T follicular helper cell (primary cell): ENCODE results near the gene GNPDA1.

ENCODE experiments used
- DNase-seq: peaks from one replicate; pipeline ENCODE4 v3.0.0-alpha.2; 2020; ENCODE audit warnings: low read depth

The GNPDA1 gene

GRCh38 chr5:141994511-141995136, 18.2 kb downstream of the GNPDA1 start:
- no peak for DNase-seq

GRCh38 chr5:141992349-141992963, 20.4 kb downstream of the GNPDA1 start:
- peak; percentile 71 for DNase-seq

- no peak for DNase-seq
Measured at GRCh38 chr5:141989720-141990119, 23.1 kb downstream of the GNPDA1 start.

- DNase-seq = no peak
Measured at GRCh38 chr5:141986072-141986471, 26.8 kb downstream of the GNPDA1 start.

GRCh38 chr5:141982626-141983025, 30.2 kb downstream of the GNPDA1 start:
- no peak for DNase-seq

GRCh38 chr5:141978389-141978788, 34.4 kb downstream of the GNPDA1 start:
- no peak for DNase-seq

- DNase-seq = no peak
Measured at GRCh38 chr5:141976176-141976575, 36.7 kb downstream of the GNPDA1 start.

GRCh38 chr5:141973871-141974595, 38.8 kb downstream of the GNPDA1 start:
- DNase-seq = no peak

GRCh38 chr5:141969783-141970771, 42.8 kb downstream of the GNPDA1 start:
- DNase-seq = no peak

- DNase-seq = peak; percentile 89
Measured at GRCh38 chr5:141968914-141969608, 43.8 kb downstream of the GNPDA1 start, which contains the start of gene RNF14. RNF14 (plus strand) TSS chr5:141969105; CDS start chr5:141973589, 4,484 bp downstream.

GRCh38 chr5:141966963-141967333, 45.9 kb downstream of the GNPDA1 start:
- no peak for DNase-seq

GRCh38 chr5:141966275-141966962, 46.4 kb downstream of the GNPDA1 start:
- DNase-seq = no peak

- DNase-seq = no peak
Measured at GRCh38 chr5:141965071-141965470, 47.8 kb downstream of the GNPDA1 start.

GRCh38 chr5:141963701-141964100, 49.1 kb downstream of the GNPDA1 start:
- DNase-seq = no peak

- DNase-seq = no peak
Measured at GRCh38 chr5:141961466-141961865, 51.4 kb downstream of the GNPDA1 start.

- peak; percentile 85 for DNase-seq
Measured at GRCh38 chr5:141960449-141961323, 52.1 kb downstream of the GNPDA1 start.

GRCh38 chr5:141960018-141960417, 52.8 kb downstream of the GNPDA1 start:
- no peak for DNase-seq

GRCh38 chr5:141958546-141959172, 54.2 kb downstream of the GNPDA1 start:
- no peak for DNase-seq

GRCh38 chr5:141958113-141958512, 54.7 kb downstream of the GNPDA1 start, which contains the start of gene PCDH12:
PCDH12 (minus strand) TSS chr5:141958202; CDS start chr5:141957851, 351 bp downstream.
- no peak for DNase-seq
